NCI-H2196 (cell line): Measurements from ENCODE around the gene CHN1.

Experiments
- DNase-seq: peaks from one replicate; lab custom pipeline; 2025; ENCODE audit not compliant: unreplicated experiment; lab: John Stamatoyannopoulos, UW

The CHN1 gene

GRCh38 chr2:174833737-174834136 is 171.4 kb downstream of the CHN1 start:
- DNase-seq: no peak

GRCh38 chr2:174830561-174830960 is 174.6 kb downstream of the CHN1 start:
- no peak for DNase-seq

GRCh38 chr2:174829550-174829949 is 175.6 kb downstream of the CHN1 start:
- DNase-seq: no peak

- DNase-seq: no peak
Observed at GRCh38 chr2:174827371-174828369, 177.5 kb downstream of the CHN1 start.

- DNase-seq: no peak
Observed at GRCh38 chr2:174826051-174826450, 179.1 kb downstream of the CHN1 start.

- peak; percentile 28 for DNase-seq
Observed at GRCh38 chr2:174824068-174824467, 181.1 kb downstream of the CHN1 start.

- no peak for DNase-seq
Observed at GRCh38 chr2:174821628-174822027, 183.6 kb downstream of the CHN1 start.

- DNase-seq: no peak
Observed at GRCh38 chr2:174820361-174820760, 184.8 kb downstream of the CHN1 start.

GRCh38 chr2:174815526-174815925 is 189.7 kb downstream of the CHN1 start:
- no peak for DNase-seq

GRCh38 chr2:174812037-174812436 is 193.1 kb downstream of the CHN1 start:
- DNase-seq: no peak

GRCh38 chr2:174807931-174808330 is 197.2 kb downstream of the CHN1 start:
- DNase-seq: no peak

- no peak for DNase-seq
Observed at GRCh38 chr2:174805803-174806202, 199.4 kb downstream of the CHN1 start.

GRCh38 chr2:174802459-174802858 is 202.7 kb downstream of the CHN1 start:
- DNase-seq: no peak

- no peak for DNase-seq
Observed at GRCh38 chr2:174800436-174801205, 204.6 kb downstream of the CHN1 start.

- no peak for DNase-seq
Observed at GRCh38 chr2:174798801-174799200, 206.4 kb downstream of the CHN1 start.

GRCh38 chr2:174797781-174798276 is 207.4 kb downstream of the CHN1 start:
- no peak for DNase-seq

- no peak for DNase-seq
Observed at GRCh38 chr2:174796319-174796771, 208.8 kb downstream of the CHN1 start.

GRCh38 chr2:174794851-174795374 is 210.3 kb downstream of the CHN1 start:
- DNase-seq: no peak

- DNase-seq: no peak
Observed at GRCh38 chr2:174792309-174793025, 212.7 kb downstream of the CHN1 start.

GRCh38 chr2:174791746-174792280 is 213.4 kb downstream of the CHN1 start:
- DNase-seq: no peak
